Stomach (tissue), 9 donors: ENCODE results near the gene C4BPB. TPM values are rescaled to one million over a fixed set of nuclear protein-coding genes. Genes with fewer than 3 reads are reported as not detected.

Experiments
- DNase-seq, 2 donors: peaks; one replicate each; pipeline versions ENCODE4 v3.0.0 to v3.0.0-alpha.2; 2013 to 2019
- H3K27ac ChIP-seq, 5 donors: fragments of 200-600 bp in 4 of 5; sonication (generic) in 4 of 5; one replicate each; pipeline ENCODE4 v1.5.1; 2013 to 2019; ENCODE audit warnings: mild to moderate bottlenecking in 1 of 5, moderate library complexity in 1 of 5
- H3K27me3 ChIP-seq, 3 donors: fragments of 200-600 bp; sonication (generic); one replicate each; pipeline ENCODE4 v1.5.1; 2017 to 2019; ENCODE audit warnings: mixed run types in 1 of 3
- H3K36me3 ChIP-seq, 4 donors: fragments of 200-600 bp; sonication (generic); 1 replicate in 3 of 4; 2 replicates in 1 of 4; pipeline ENCODE4 v1.5.1; 2016 to 2019
- H3K4me1 ChIP-seq, 4 donors: fragments of 200-600 bp; sonication (generic); one replicate each; pipeline ENCODE4 v1.5.1; 2016 to 2019
- H3K4me3 ChIP-seq, 4 donors: fragments of 200-600 bp; sonication (generic) in 3 of 4; one replicate each; pipeline ENCODE4 v1.5.1; 2016 to 2019; ENCODE audit warnings: mild to moderate bottlenecking in 1 of 4
- H3K9me3 ChIP-seq, 4 donors: fragments of 200-600 bp; sonication (generic); one replicate each; pipeline ENCODE4 v1.5.1; 2016 to 2019
- EP300 ChIP-seq: sonication (generic); formaldehyde crosslinking; IDR thresholded peaks from one replicate; pipeline ENCODE4 v1.6.1; 2017; ENCODE audit warnings: antibody characterized with exemption
- POLR2A ChIP-seq, 4 donors: fragments of 450-650 bp; IDR thresholded peaks; one replicate each; pipeline ENCODE4 v1.6.1; 2016; ENCODE audit warnings: antibody characterized with exemption in 4 of 4, control low read depth in 2 of 4, mild to moderate bottlenecking in 1 of 4, moderate library complexity in 1 of 4
- POLR2AphosphoS5 ChIP-seq, 3 donors: sonication (generic); formaldehyde crosslinking; IDR thresholded peaks; one replicate each; pipeline ENCODE4 v1.6.1; 2016; ENCODE audit warnings: antibody characterized with exemption in 3 of 3
- WGBS, 5 donors: extraction: QIAGEN DNeasy Blood & Tissue Kit in 3 of 5; methylation state at CpG; one replicate each; pipeline versions ENCODE4 v1.1.5 to v1.1.7; 2013 to 2018; 5-methylcytosine and 5-hydroxymethylcytosine counted together
- intact Hi-C: fragments of 100-400 bp; cut with DNase I; formaldehyde crosslinking; loops from one replicate; pipeline ENCODE4 v1.15.1; 2023; ENCODE audit warnings: low total_unique reads
- polyA plus RNA-seq, 3 donors: library from polyadenylated mRNA; stranded (reverse); fragments of 200-250 nt; gene quantifications; one replicate each; pipeline ENCODE4 v1.2.3, GENCODE V29; 2013
- total RNA-seq, 5 donors: library from RNA; depleted of rRNA; stranded (reverse); fragments of >200 nt; gene quantifications; one replicate each; pipeline versions ENCODE4 v1.1.0 to v1.2.3, GENCODE V29; 2014 to 2016
- TF ChIP-seq, protein P1 (sequence below), 7 experiments: fragments of 450-650 bp in 4 of 7; fragments of 200-600 bp in 3 of 7; sonication (generic) in 3 of 7; IDR thresholded peaks; one replicate each; pipeline ENCODE4 v1.5.1; 2016 to 2019; ENCODE audit warnings: antibody characterized with exemption in 7 of 7, control low read depth in 2 of 7, mild to moderate bottlenecking in 1 of 7
- donor health status: healthy with polysubstance abuse.
- donor health status: Bipolar disorder and iron deficiency.
- donor health status: healthy.

Gene C4BPB
- total and polyA plus RNA-seq, 8 donors: 3.5 to 18.9 (median 8.5) TPM; not detected in 3

DNA sequence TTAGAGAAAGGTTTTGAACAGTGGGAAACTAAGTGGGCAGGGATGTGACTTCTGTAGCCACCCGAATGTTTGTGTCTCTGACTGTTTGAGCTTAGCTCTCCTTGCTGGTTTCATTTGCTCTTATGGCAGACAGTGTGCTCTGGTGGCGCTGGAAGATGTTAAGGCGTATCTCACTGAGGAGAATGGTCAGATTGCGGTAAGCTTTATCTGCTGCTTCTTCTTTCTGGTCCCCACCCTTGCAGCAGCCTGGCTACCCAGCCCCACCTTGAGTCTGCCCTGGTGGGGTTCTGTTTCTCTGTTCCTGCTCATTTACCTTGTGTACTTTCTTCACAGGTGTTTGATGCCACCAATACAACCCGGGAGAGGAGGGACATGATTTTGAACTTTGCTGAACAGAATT, 25.6 kb upstream of the C4BPB start:
- H3K27me3 ChIP-seq: no peaks in the 10 kb centered on the region
- H3K9me3 ChIP-seq: no peaks in the 10 kb centered on the region
- intact Hi-C loops: no loop called here
- TF ChIP-seq EP300: no peak
- peaks cover 18 to 81% (median 79%) of the 10 kb centered on the region in 4 donors for H3K36me3 ChIP-seq
- H3K4me3 ChIP-seq: no peak overlapping the region
- peaks cover 0 to 33% (median 30%) of the 10 kb centered on the region in 4 donors for H3K4me1 ChIP-seq
- DNase-seq: no peak
- no peak overlapping the region for H3K27ac ChIP-seq
- 81 to 97% (median 90%) methylated on average over 5 of the region's 5 CpGs for WGBS, 5 donors

DNA sequence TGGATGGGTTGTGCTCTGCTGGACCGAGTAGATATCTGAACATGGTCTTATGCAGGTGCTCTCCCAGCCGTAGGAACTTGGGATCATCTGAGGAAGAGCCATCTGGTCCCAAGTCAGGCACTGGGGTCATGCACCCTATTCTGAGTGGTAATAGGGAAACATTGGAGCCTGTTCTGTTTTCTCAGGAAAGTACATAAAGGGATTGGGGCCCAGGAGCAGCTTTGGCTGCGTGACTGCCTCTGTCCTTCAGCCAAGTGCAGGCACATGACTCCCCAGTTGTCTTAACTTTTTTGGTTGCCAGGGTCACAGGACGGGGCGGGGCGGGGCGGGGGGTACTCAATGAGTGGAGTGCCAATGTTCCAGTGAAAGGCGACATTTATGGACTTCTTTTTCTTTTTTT, 24.1 kb upstream of the C4BPB start:
- intact Hi-C loops: no loop called here
- DNase-seq: peak; percentile 63 to 79
- peaks cover 27 to 96% (median 94%) of the 10 kb centered on the region in 4 donors for H3K36me3 ChIP-seq
- H3K27ac ChIP-seq: peak overlapping the region; percentile 18 to 67 (median 43)
- H3K4me3 ChIP-seq: no peak overlapping the region
- H3K27me3 ChIP-seq: no peaks in the 10 kb centered on the region
- no peak for TF ChIP-seq POLR2A (IDR thresholded peaks at IDR 0.05)
- TF ChIP-seq POLR2AphosphoS5 (IDR thresholded peaks at IDR 0.05): no peak
- TF ChIP-seq, protein P1, sequence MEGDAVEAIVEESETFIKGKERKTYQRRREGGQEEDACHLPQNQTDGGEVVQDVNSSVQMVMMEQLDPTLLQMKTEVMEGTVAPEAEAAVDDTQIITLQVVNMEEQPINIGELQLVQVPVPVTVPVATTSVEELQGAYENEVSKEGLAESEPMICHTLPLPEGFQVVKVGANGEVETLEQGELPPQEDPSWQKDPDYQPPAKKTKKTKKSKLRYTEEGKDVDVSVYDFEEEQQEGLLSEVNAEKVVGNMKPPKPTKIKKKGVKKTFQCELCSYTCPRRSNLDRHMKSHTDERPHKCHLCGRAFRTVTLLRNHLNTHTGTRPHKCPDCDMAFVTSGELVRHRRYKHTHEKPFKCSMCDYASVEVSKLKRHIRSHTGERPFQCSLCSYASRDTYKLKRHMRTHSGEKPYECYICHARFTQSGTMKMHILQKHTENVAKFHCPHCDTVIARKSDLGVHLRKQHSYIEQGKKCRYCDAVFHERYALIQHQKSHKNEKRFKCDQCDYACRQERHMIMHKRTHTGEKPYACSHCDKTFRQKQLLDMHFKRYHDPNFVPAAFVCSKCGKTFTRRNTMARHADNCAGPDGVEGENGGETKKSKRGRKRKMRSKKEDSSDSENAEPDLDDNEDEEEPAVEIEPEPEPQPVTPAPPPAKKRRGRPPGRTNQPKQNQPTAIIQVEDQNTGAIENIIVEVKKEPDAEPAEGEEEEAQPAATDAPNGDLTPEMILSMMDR (IDR thresholded peaks at IDR 0.05): no peak
- no peak for TF ChIP-seq EP300
- peaks cover 0 to 34% (median 25%) of the 10 kb centered on the region in 4 donors for H3K4me1 ChIP-seq
- no peaks in the 10 kb centered on the region for H3K9me3 ChIP-seq
- 33 to 59% (median 44%) methylated on average over 8 of the region's 8 CpGs for WGBS, 5 donors

DNA sequence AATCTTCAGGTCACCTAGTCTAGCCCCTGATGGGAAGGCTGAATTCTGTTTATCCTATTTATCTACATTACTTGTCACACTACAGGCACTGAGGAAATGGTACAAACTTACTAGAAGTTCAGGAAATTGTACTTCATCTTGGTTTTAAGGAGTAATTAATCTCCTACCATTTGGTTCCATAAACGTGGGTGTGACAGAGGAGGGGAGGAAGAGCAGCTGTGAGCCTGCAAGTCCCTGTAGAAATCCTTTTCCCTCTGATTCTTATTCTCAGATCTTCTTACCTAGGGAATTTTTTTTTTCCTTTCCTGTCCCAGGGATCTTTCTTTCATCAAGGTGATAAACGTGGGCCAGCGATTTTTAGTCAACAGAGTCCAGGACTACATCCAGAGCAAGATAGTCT, 21.5 kb upstream of the C4BPB start:
- Histone ChIP-seq H3K4me3 (no peak overlapping the region), H3K9me3 (no peaks in the 10 kb centered on the region), H3K36me3 (peaks cover 49 to 100% (median 99%) of the 10 kb centered on the region in 4 donors), H3K27me3 (no peaks in the 10 kb centered on the region), H3K27ac (peak overlapping the region in 4 of 5 donors; percentile 26 to 66 (median 50)), H3K4me1 (peaks cover 0 to 41% (median 19%) of the 10 kb centered on the region in 4 donors)
- WGBS, 5 donors: 22 to 38% (median 28%) methylated on average over 3 of the region's 3 CpGs
- TF ChIP-seq EP300 (no peak), POLR2AphosphoS5 (IDR thresholded peaks at IDR 0.05) (no peak), POLR2A (IDR thresholded peaks at IDR 0.05) (no peak)
- TF ChIP-seq, protein P1 (IDR thresholded peaks at IDR 0.05): no peak
- DNase-seq: no peak
- intact Hi-C loops: no loop called here

DNA sequence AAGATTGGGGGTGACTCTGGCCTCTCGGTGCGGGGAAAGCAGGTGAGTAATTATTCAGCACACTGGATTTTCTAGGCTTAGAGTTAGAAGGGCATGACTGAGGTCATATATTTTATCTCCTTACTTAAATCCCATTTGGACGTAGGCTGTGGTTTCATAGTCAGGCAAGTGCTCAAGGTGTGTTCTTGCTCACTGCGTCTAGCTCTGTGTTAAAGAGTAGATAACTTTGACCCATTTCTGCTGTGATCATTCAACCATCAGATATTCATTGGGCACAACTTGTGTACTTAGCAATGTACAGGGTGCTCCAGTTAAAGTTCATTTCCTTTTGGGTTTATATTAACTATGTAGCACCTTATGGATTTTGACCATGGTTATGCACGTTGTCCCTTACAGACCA, 21.0 kb upstream of the C4BPB start:
- Histone ChIP-seq H3K4me3 (no peak overlapping the region), H3K36me3 (peaks cover 50 to 100% (median 99%) of the 10 kb centered on the region in 4 donors), H3K9me3 (no peaks in the 10 kb centered on the region), H3K4me1 (peaks cover 0 to 41% (median 19%) of the 10 kb centered on the region in 4 donors), H3K27me3 (no peaks in the 10 kb centered on the region), H3K27ac (peak overlapping the region in 4 of 5 donors; percentile 26 to 66 (median 50))
- TF ChIP-seq POLR2A (IDR thresholded peaks at IDR 0.05) (no peak), POLR2AphosphoS5 (IDR thresholded peaks at IDR 0.05) (peak in 2 of 3 donors; percentile 26 to 37)
- WGBS, 5 donors: 44 to 64% (median 58%) methylated on average over 5 of the region's 5 CpGs
- intact Hi-C loops: no loop called here
- DNase-seq: peak in 1 of 2 donors; percentile 46

DNA sequence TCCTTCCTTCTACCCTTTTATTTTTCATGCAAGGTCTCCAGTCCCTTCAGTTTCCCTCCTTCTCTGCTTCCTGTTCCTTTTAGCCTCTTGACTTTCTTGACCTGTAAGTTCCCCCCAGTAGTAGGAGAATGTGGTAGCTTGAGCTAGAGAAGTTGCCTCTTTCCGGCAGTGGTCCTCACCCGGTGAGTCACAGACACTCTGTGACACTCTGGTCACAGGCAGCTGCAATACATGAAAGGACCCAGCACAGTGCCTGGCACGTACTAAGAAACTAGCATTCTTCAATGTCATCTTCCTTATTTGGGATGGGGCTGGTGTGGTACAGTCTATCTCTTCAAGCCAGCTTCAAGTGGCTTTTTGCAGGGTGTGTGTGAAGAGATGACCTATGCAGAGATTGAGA, 19.6 kb upstream of the C4BPB start:
- peaks cover 0 to 40% (median 17%) of the 10 kb centered on the region in 4 donors for H3K4me1 ChIP-seq
- intact Hi-C loops: no loop called here
- H3K36me3 ChIP-seq: peaks cover 48 to 98% (median 96%) of the 10 kb centered on the region in 4 donors
- H3K27me3 ChIP-seq: no peaks in the 10 kb centered on the region
- peak overlapping the region in 2 of 5 donors; percentile 55 to 64 for H3K27ac ChIP-seq
- no peaks in the 10 kb centered on the region for H3K9me3 ChIP-seq
- 84 to 90% (median 89%) methylated on average over 3 of the region's 3 CpGs for WGBS, 5 donors
- no peak for TF ChIP-seq EP300
- no peak for TF ChIP-seq POLR2A (IDR thresholded peaks at IDR 0.05)
- no peak for TF ChIP-seq POLR2AphosphoS5 (IDR thresholded peaks at IDR 0.05)
- TF ChIP-seq, protein P1 (IDR thresholded peaks at IDR 0.05): no peak
- H3K4me3 ChIP-seq: no peak overlapping the region
- DNase-seq: no peak
